ENCODE results near the gene FBXL16.

DNA sequence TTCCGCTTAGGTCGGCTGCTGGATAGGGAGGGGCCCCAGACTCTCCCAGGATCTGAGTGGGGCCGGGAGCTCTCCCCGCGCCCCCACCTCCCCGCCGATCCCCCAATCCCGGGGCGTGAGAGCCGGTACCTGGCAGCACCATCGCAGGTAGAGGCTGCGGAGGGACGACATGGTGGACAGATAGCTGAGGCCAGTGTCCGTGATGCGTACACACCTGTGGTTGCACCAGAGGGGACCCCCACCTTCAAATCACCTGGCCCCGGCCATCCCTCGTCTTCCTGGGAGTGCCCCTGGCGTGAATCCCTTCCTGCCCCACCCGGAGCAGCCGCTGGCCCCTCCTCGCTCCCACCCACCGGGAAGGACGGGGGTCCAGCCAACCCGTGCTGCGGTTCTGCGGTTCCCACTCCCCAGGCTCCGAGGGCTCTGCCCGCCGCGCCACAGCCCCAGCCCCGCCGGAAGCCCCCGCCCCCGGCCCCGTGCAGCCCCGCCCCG is 10.7 kb downstream of the FBXL16 start:
- no peak for TF ChIP-seq POLR2A (IDR thresholded peaks at IDR 0.05)
- TF ChIP-seq, protein P1, sequence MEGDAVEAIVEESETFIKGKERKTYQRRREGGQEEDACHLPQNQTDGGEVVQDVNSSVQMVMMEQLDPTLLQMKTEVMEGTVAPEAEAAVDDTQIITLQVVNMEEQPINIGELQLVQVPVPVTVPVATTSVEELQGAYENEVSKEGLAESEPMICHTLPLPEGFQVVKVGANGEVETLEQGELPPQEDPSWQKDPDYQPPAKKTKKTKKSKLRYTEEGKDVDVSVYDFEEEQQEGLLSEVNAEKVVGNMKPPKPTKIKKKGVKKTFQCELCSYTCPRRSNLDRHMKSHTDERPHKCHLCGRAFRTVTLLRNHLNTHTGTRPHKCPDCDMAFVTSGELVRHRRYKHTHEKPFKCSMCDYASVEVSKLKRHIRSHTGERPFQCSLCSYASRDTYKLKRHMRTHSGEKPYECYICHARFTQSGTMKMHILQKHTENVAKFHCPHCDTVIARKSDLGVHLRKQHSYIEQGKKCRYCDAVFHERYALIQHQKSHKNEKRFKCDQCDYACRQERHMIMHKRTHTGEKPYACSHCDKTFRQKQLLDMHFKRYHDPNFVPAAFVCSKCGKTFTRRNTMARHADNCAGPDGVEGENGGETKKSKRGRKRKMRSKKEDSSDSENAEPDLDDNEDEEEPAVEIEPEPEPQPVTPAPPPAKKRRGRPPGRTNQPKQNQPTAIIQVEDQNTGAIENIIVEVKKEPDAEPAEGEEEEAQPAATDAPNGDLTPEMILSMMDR (IDR thresholded peaks at IDR 0.05) = no peak

Measured in right lobe of liver (tissue), 4 donors.